IMR-90 (cell line): ENCODE data around the gene CFAP20. TPM values are rescaled to one million over a fixed set of nuclear protein-coding genes. Genes with fewer than 3 reads are reported as not detected.

ENCODE experiments used
- ATAC-seq: fragments of 200-7000 bp; cut with Tn5 transposase; 2 replicates; pipeline ENCODE4 v1.9.1; 2020; ENCODE audit warnings: low read depth, mild to moderate bottlenecking, moderate library complexity
- BruUV-seq: library from RNA; stranded (reverse); fragments of 400-500 nt; replicated peaks from 2 replicates; lab custom pipeline; 2021; lab: Mats Ljungman, UMichigan
- CTCF ChIA-PET: fragments of 300-600 bp; formaldehyde crosslinking; extraction: SDS; loops from one replicate; lab custom pipeline; 2021; ENCODE audit warnings: antibody characterized with exemption; lab: Yijun Ruan, JAX
- POLR2A ChIA-PET: fragments of 300-600 bp; sonication (Branson Sonifier 250); formaldehyde crosslinking; loops from one replicate; lab custom pipeline; 2022; ENCODE audit warnings: antibody characterized with exemption; ENCODE audit not compliant: unreplicated experiment; lab: Charles Lee
- DNase-seq: peaks from one replicate; pipeline ENCODE4 v3.0.0; 2013
- H2AFZ ChIP-seq: replicated peaks from 2 replicates; pipeline ENCODE3; 2013; ENCODE audit warnings: low read length, mild to moderate bottlenecking; ENCODE audit not compliant: poor library complexity
- H2AK5ac ChIP-seq: 2 replicates; pipeline ENCODE4 v1.6.1; 2013; ENCODE audit warnings: low read depth, low read length, inconsistent platforms
- H2AK9ac ChIP-seq: replicated peaks from 2 replicates; pipeline ENCODE3; 2013; ENCODE audit warnings: mild to moderate bottlenecking, low read depth, low read length, moderate library complexity; ENCODE audit not compliant: poor library complexity
- H2BK120ac ChIP-seq: 2 replicates; pipeline ENCODE4 v1.6.1; 2013; ENCODE audit warnings: low read depth, low read length, inconsistent platforms
- H2BK15ac ChIP-seq: 3 replicates; pipeline ENCODE4 v1.6.1; 2013; ENCODE audit warnings: low read depth, low read length, inconsistent platforms
- H2BK20ac ChIP-seq: 2 replicates; pipeline ENCODE4 v1.6.1; 2013; ENCODE audit warnings: low read depth, mild to moderate bottlenecking, inconsistent platforms, low read length, moderate library complexity
- H2BK5ac ChIP-seq: 2 replicates; pipeline ENCODE4 v1.6.1; 2013; ENCODE audit warnings: mild to moderate bottlenecking, low read depth, low read length, inconsistent platforms; ENCODE audit not compliant: poor library complexity, severe bottlenecking
- H3K14ac ChIP-seq: replicated peaks from 2 replicates; pipeline ENCODE4 v1.6.1; 2013; ENCODE audit warnings: low read depth, low read length, inconsistent platforms
- H3K18ac ChIP-seq: 2 replicates; pipeline ENCODE4 v1.6.1; 2013; ENCODE audit warnings: low read depth, low read length, control low read depth
- H3K23ac ChIP-seq: 2 replicates; pipeline ENCODE4 v1.6.1; 2013; ENCODE audit warnings: low read depth, low read length, inconsistent platforms
- H3K27ac ChIP-seq: 2 replicates; pipeline ENCODE4 v1.5.1; 2013; ENCODE audit warnings: mild to moderate bottlenecking, control low read depth, low read length; ENCODE audit not compliant: insufficient read depth
- H3K27me3 ChIP-seq: 2 replicates; pipeline ENCODE4 v1.6.1; 2013; ENCODE audit warnings: low read length; ENCODE audit not compliant: control insufficient read depth, insufficient read depth
- H3K36me3 ChIP-seq: 2 replicates; pipeline ENCODE4 v1.6.1; 2013; ENCODE audit warnings: low read length, mixed read lengths; ENCODE audit not compliant: control insufficient read depth, insufficient read depth
- H3K4ac ChIP-seq: 2 replicates; pipeline ENCODE4 v1.6.1; 2013; ENCODE audit warnings: low read depth, low read length, inconsistent platforms
- H3K4me1 ChIP-seq: 2 replicates; pipeline ENCODE4 v1.6.1; 2013; ENCODE audit warnings: low read length, mixed read lengths; ENCODE audit not compliant: control insufficient read depth, insufficient read depth
- H3K4me2 ChIP-seq: 2 replicates; pipeline ENCODE4 v1.6.1; 2013; ENCODE audit warnings: low read depth, mild to moderate bottlenecking, control low read depth, low read length, moderate library complexity
- H3K4me3 ChIP-seq: 2 replicates; pipeline ENCODE4 v1.5.1; 2013; ENCODE audit warnings: low read depth, mild to moderate bottlenecking, control low read depth, low read length, moderate library complexity; ENCODE audit not compliant: insufficient read depth
- H3K56ac ChIP-seq: 2 replicates; pipeline ENCODE4 v1.6.1; 2013; ENCODE audit warnings: low read length, inconsistent platforms; ENCODE audit not compliant: insufficient read depth; ENCODE audit errors: extremely low read depth
- H3K79me1 ChIP-seq, 2 experiments: 2 replicates each; pipeline ENCODE4 v1.6.1; 2013; ENCODE audit warnings: low read length in 2 of 2, inconsistent platforms in 1 of 2, low read depth in 1 of 2
- H3K9ac ChIP-seq: 2 replicates; pipeline ENCODE4 v1.6.1; 2013; ENCODE audit warnings: low read depth, low read length, control low read depth
- H3K9me1 ChIP-seq: 2 replicates; pipeline ENCODE4 v1.6.1; 2013; ENCODE audit warnings: low read length, inconsistent platforms; ENCODE audit not compliant: insufficient read depth
- H3K9me3 ChIP-seq: 2 replicates; pipeline ENCODE4 v1.6.1; 2013; ENCODE audit warnings: low read length; ENCODE audit not compliant: control insufficient read depth, insufficient read depth
- H4K20me1 ChIP-seq: 2 replicates; pipeline ENCODE4 v1.6.1; 2013; ENCODE audit warnings: low read length, inconsistent platforms; ENCODE audit not compliant: insufficient read depth
- H4K5ac ChIP-seq: 2 replicates; pipeline ENCODE4 v1.6.1; 2013; ENCODE audit warnings: mild to moderate bottlenecking, low read depth, low read length, control low read depth
- H4K8ac ChIP-seq, 2 experiments: 2 replicates each; pipeline ENCODE4 v1.6.1; 2013; ENCODE audit warnings: low read depth in 2 of 2, low read length in 2 of 2, control low read depth in 1 of 2, inconsistent platforms in 1 of 2
- H4K91ac ChIP-seq: 2 replicates; pipeline ENCODE4 v1.6.1; 2013; ENCODE audit warnings: low read depth, low read length, inconsistent platforms; ENCODE audit not compliant: insufficient read depth
- BHLHE40 ChIP-seq: fragments of 150-350 bp; IDR thresholded peaks from 2 replicates; pipeline ENCODE4 v1.6.1; 2016; ENCODE audit warnings: mild to moderate bottlenecking, low read depth, low read length
- FOS ChIP-seq: fragments of 150-350 bp; IDR thresholded peaks from 2 replicates; pipeline ENCODE4 v1.6.1; 2016; ENCODE audit warnings: low read depth, low read length
- MAZ ChIP-seq: IDR thresholded peaks from 2 replicates; pipeline ENCODE4 v1.6.1; 2012; ENCODE audit warnings: low read depth, mild to moderate bottlenecking, low read length, improper control_type of control experiment, moderate library complexity, borderline replicate concordance
- RFX5 ChIP-seq: IDR thresholded peaks from 2 replicates; pipeline ENCODE4 v1.8.0; 2012; ENCODE audit warnings: low read depth, mild to moderate bottlenecking, low read length, moderate library complexity
- SMC3 ChIP-seq: fragments of 150-350 bp; IDR thresholded peaks from 2 replicates; pipeline ENCODE4 v1.6.1; 2016; ENCODE audit warnings: low read depth, mild to moderate bottlenecking, antibody characterized with exemption, low read length, moderate library complexity
- WGBS, 2 experiments: methylation state at CpG; one replicate each; pipeline versions ENCODE4 v1.1.5 to v1.1.7; 2013; ENCODE audit warnings: missing lambda C conversion rate in 2 of 2; ENCODE audit not compliant: insufficient read length in 1 of 2; ENCODE audit errors: extremely low coverage in 2 of 2; 5-methylcytosine and 5-hydroxymethylcytosine counted together
- dilution Hi-C: fragments of 300-500 bp; cut with HindIII; formaldehyde crosslinking; loops from one replicate; pipeline ENCODE4 v1.14.3; 2018; ENCODE audit warnings: low sequenced_read_pairs; ENCODE audit not compliant: unreplicated experiment
- in situ Hi-C: fragments of 300-500 bp; cut with MboI; formaldehyde crosslinking; loops from 3 replicates; pipeline ENCODE4 v1.14.3; 2019; ENCODE audit warnings: low sequenced_read_pairs, inconsistent platforms, mixed read lengths
- intact Hi-C: fragments of 100-400 bp; cut with micrococcal nuclease; formaldehyde crosslinking; loops from 2 replicates; pipeline ENCODE4 v1.10.0; 2022
- polyA plus RNA-seq, 3 experiments: library from polyadenylated mRNA; depleted of rRNA; stranded (reverse); fragments of >200 nt; gene quantifications; 2 replicates each; pipeline ENCODE4 v1.2.3, GENCODE V29; 2012; ENCODE audit warnings: low replicate concordance in 1 of 3
- total RNA-seq: library from RNA; depleted of rRNA; stranded (reverse); fragments of >200 nt; gene quantifications from 2 replicates; pipeline ENCODE4 v1.2.3, GENCODE V29; 2012

The CFAP20 gene
- total and polyA plus RNA-seq, 2 of the 4 experiments (the other 2 are of a cell fraction) = 39.1 to 54.0 TPM

DNA sequence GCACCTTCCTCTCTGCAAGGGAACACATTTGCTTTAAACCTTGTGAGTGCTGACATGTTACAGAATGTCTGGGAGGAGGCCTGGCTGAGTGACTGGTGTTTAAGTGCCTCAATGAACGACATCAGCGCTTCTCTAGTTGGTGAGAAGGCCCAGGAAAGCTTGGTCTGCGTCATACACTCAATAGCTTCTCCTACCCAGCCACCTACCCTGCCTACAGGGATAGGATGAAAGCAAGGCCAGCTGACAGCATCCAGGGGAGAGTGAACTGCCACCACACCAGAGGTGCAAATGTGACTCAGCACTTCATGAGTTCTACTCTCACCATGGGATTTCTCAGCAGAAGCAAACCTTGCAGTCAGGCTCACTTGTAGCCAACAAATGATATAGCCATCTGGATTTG is 31.7 kb upstream of the CFAP20 start:
- Histone ChIP-seq H3K4ac (no peak overlapping the region), H3K56ac (no peak overlapping the region), H3K36me3 (peaks cover 50% of the 10 kb centered on the region), H3K14ac (no peak overlapping the region), H3K4me1 (no peaks in the 10 kb centered on the region), H3K79me1 (no peaks in the 10 kb centered on the region), H2BK120ac (no peak overlapping the region), H2AK5ac (no peak overlapping the region), H4K8ac (no peak overlapping the region), H3K4me2 (no peak overlapping the region), H2BK15ac (no peak overlapping the region), H2AK9ac (no peak overlapping the region), H3K27me3 (no peaks in the 10 kb centered on the region), H2BK5ac (no peak overlapping the region), H3K27ac (no peak overlapping the region), H3K9ac (no peak overlapping the region), H4K91ac (no peak overlapping the region), H3K9me1 (no peaks in the 10 kb centered on the region; the same call in 1 of the 2 replicates), H3K23ac (no peak overlapping the region), H3K9me3 (no peaks in the 10 kb centered on the region), H4K5ac (no peak overlapping the region), H3K18ac (no peak overlapping the region), H3K4me3 (no peak overlapping the region), H2BK20ac (no peak overlapping the region), H4K20me1 (no peaks in the 10 kb centered on the region), H2AFZ (no peak overlapping the region)
- DNase-seq (no peak), ATAC-seq (no peak)
- no CpG with 5 or more reads among the region's 3 CpGs for WGBS, 2 experiments
- dilution Hi-C loops = no loop called here
- ChIA-PET POLR2A (no interaction called here), CTCF (interaction anchor here (1.0 kb wide), 1 partner anchor 39 kb away, joined by 3 read pairs; no protein-coding TSS in a partner anchor)
- TF ChIP-seq FOS = no peak
- no peak for TF ChIP-seq SMC3
- no peak for TF ChIP-seq BHLHE40
- TF ChIP-seq MAZ = no peak
- TF ChIP-seq RFX5 = no peak
- in situ Hi-C loops = no loop called here
- intact Hi-C loops = no loop called here
- no TSS peak for BruUV-seq
